GM12878 (cell line): ENCODE data around the gene LGALS9. TPM values are rescaled to one million over a fixed set of nuclear protein-coding genes. Genes with fewer than 3 reads are reported as not detected.

Source experiments
- ATAC-seq: fragments of 200-7000 bp; cut with Tn5 transposase; 3 replicates; pipeline ENCODE4 v1.9.1; 2020; ENCODE audit warnings: mild to moderate bottlenecking, moderate library complexity
- BruUV-seq: library from RNA; stranded (reverse); fragments of 400-500 nt; replicated peaks from 2 replicates; lab custom pipeline; 2021; lab: Mats Ljungman, UMichigan
- CTCF ChIA-PET: fragments of 300-600 bp; sonication (Branson Sonifier 250); formaldehyde crosslinking; extraction: SDS; loops from one replicate; lab custom pipeline; 2021; ENCODE audit warnings: inconsistent platforms; lab: Yijun Ruan, JAX
- POLR2A ChIA-PET: fragments of 350-600 bp; formaldehyde crosslinking; extraction: SDS; loops from one replicate; lab custom pipeline; 2021; ENCODE audit warnings: inconsistent platforms; lab: Charles Lee
- RAD21 ChIA-PET: fragments of 300-600 bp; sonication (Branson Sonifier 250); formaldehyde crosslinking; loops from one replicate; lab custom pipeline; 2023; ENCODE audit warnings: antibody characterized with exemption; ENCODE audit not compliant: unreplicated experiment; lab: Charles Lee
- SMC1A ChIA-PET: fragments of 300-600 bp; sonication (Branson Sonifier 250); formaldehyde crosslinking; loops from one replicate; lab custom pipeline; 2023; ENCODE audit not compliant: unreplicated experiment, uncharacterized antibody; lab: Charles Lee
- DNase-seq: peaks from one replicate; pipeline ENCODE4 v3.0.0-alpha.2; 2011; ENCODE audit warnings: low read depth, low spot score
- FAIRE-seq: peaks from 3 replicates; lab custom pipeline; 2011; peaks lifted over from hg19 to GRCh38; lab: Jason Lieb, UNC
- H2AFZ ChIP-seq: 2 replicates; pipeline ENCODE4 v1.6.0; 2011; ENCODE audit warnings: low read depth, low read length, control low read depth; ENCODE audit not compliant: control insufficient read depth
- H3K27ac ChIP-seq: 2 replicates; pipeline ENCODE4 v1.5.1; 2011; ENCODE audit warnings: control low read depth; ENCODE audit not compliant: control insufficient read depth, insufficient read depth
- H3K27me3 ChIP-seq, 2 experiments: replicated peaks in 1 of 2; 2 replicates each; pipeline versions ENCODE4 v1.6.0 to v1.6.1; 2011; ENCODE audit warnings: low read length in 1 of 2; ENCODE audit not compliant: control insufficient read depth in 2 of 2, insufficient read depth in 2 of 2
- H3K36me3 ChIP-seq, 2 experiments: 2 replicates each; pipeline ENCODE4 v1.5.1; 2011; ENCODE audit warnings: low read length in 1 of 2; ENCODE audit not compliant: control insufficient read depth in 2 of 2, insufficient read depth in 2 of 2
- H3K4me1 ChIP-seq: 2 replicates; pipeline ENCODE4 v1.6.1; 2011; ENCODE audit warnings: mild to moderate bottlenecking, low read length, moderate library complexity, mixed read lengths; ENCODE audit not compliant: control insufficient read depth, insufficient read depth
- H3K4me2 ChIP-seq: 2 replicates; pipeline ENCODE4 v1.6.0; 2011; ENCODE audit warnings: control low read depth; ENCODE audit not compliant: control insufficient read depth, insufficient read depth
- H3K4me3 ChIP-seq: fragments of 200-600 bp; sonication (generic); 2 replicates; pipeline ENCODE4 v1.5.1; 2016
- H3K79me2 ChIP-seq: 2 replicates; pipeline ENCODE4 v1.6.0; 2011; ENCODE audit warnings: low read length; ENCODE audit not compliant: control insufficient read depth, insufficient read depth
- H3K9ac ChIP-seq: 2 replicates; pipeline ENCODE4 v1.8.0; 2011; ENCODE audit warnings: low read length, control low read depth, mixed read lengths; ENCODE audit not compliant: control insufficient read depth, insufficient read depth
- H3K9me3 ChIP-seq: replicated peaks from 3 replicates; pipeline ENCODE4 v1.5.1; 2011; ENCODE audit warnings: mild to moderate bottlenecking, low read length; ENCODE audit not compliant: control insufficient read depth, insufficient read depth
- H4K20me1 ChIP-seq: 2 replicates; pipeline ENCODE4 v1.6.0; 2011; ENCODE audit not compliant: control insufficient read depth, insufficient read depth
- CEBPB ChIP-seq, 2 experiments: fragments of 150-350 bp in 1 of 2; IDR thresholded peaks; 2 replicates each; pipeline ENCODE4 v1.6.1; 2012 to 2014; ENCODE audit warnings: low read depth in 2 of 2, low read length in 2 of 2, borderline replicate concordance in 1 of 2, inconsistent platforms in 1 of 2
- LARP7 ChIP-seq: fragments of 450-650 bp; IDR thresholded peaks from 2 replicates; pipeline ENCODE4 v1.6.1; 2017; ENCODE audit warnings: mild to moderate bottlenecking
- NFYA ChIP-seq: IDR thresholded peaks from 2 replicates; pipeline ENCODE4 v1.6.1; 2011; ENCODE audit warnings: low read depth, mild to moderate bottlenecking, low read length, improper control_type of control experiment, borderline replicate concordance
- NFYB ChIP-seq: IDR thresholded peaks from 2 replicates; pipeline ENCODE4 v1.6.1; 2011; ENCODE audit warnings: low read depth, mild to moderate bottlenecking, low read length, improper control_type of control experiment, moderate library complexity; ENCODE audit not compliant: insufficient read depth
- PKNOX1 ChIP-seq: fragments of 450-650 bp; IDR thresholded peaks from 2 replicates; pipeline ENCODE4 v1.6.1; 2016; ENCODE audit warnings: mild to moderate bottlenecking
- PML ChIP-seq: IDR thresholded peaks from 2 replicates; pipeline ENCODE4 v1.6.1; 2012; ENCODE audit warnings: low read length, inconsistent platforms
- RELA ChIP-seq: fragments of 450-650 bp; IDR thresholded peaks from 2 replicates; pipeline ENCODE4 v1.8.0; 2014; ENCODE audit warnings: borderline replicate concordance; ENCODE audit not compliant: partially characterized antibody
- SMAD1 ChIP-seq: fragments of 450-650 bp; IDR thresholded peaks from 2 replicates; pipeline ENCODE4 v1.6.1; 2018; ENCODE audit warnings: mild to moderate bottlenecking, low read depth; ENCODE audit not compliant: partially characterized antibody
- SMC3 ChIP-seq: IDR thresholded peaks from 2 replicates; pipeline ENCODE4 v1.6.1; 2011; ENCODE audit warnings: low read length, improper control_type of control experiment, borderline replicate concordance
- ZNF217 ChIP-seq: fragments of 450-650 bp; IDR thresholded peaks from 2 replicates; pipeline ENCODE4 v1.6.1; 2017; ENCODE audit warnings: antibody characterized with exemption, mild to moderate bottlenecking
- ZNF384 ChIP-seq: IDR thresholded peaks from 2 replicates; pipeline ENCODE4 v1.6.1; 2012; ENCODE audit warnings: low read depth, mild to moderate bottlenecking, low read length, improper control_type of control experiment, borderline replicate concordance
- WGBS: methylation state at CpG from one replicate; pipeline ENCODE4 v1.1.6; 2016; ENCODE audit warnings: low lambda C conversion rate; ENCODE audit not compliant: insufficient replicate concordance, insufficient coverage; ENCODE audit errors: missing lambda C conversion rate; 5-methylcytosine and 5-hydroxymethylcytosine counted together
- in situ Hi-C: fragments of 300-500 bp; cut with MboI; formaldehyde crosslinking; loops from 9 replicates; pipeline ENCODE4 v1.14.3; 2018; ENCODE audit warnings: mixed read lengths
- intact Hi-C: fragments of 100-400 bp; cut with micrococcal nuclease; formaldehyde crosslinking; loops from one replicate; pipeline ENCODE4 v1.14.2; 2022; ENCODE audit not compliant: unreplicated experiment
- polyA plus RNA-seq, 11 experiments: library from polyadenylated mRNA; depleted of rRNA in 4 of 11; unstranded in 6 of 11; stranded (reverse) in 5 of 11; fragments of >200 nt; fragmentation: Nextera tagmentation in 4 of 11; fragmentation: Illumina TruSeq in 1 of 11; extraction: Ambion mirVana in 4 of 11; extraction: Trizol in 1 of 11; gene quantifications; 1 replicate in 1 of 11; 2 replicates in 10 of 11; pipeline versions ENCODE4 v1.2.1 to v1.2.3, GENCODE V29; 2011 to 2016; ENCODE audit warnings: inconsistent platforms in 2 of 11, missing spikeins in 2 of 11, low read depth in 1 of 11
- total RNA-seq, 4 experiments: library from RNA; depleted of rRNA in 3 of 4; stranded (reverse); fragments of >200 nt in 3 of 4; fragmentation: Illumina TruSeq in 1 of 4; extraction: Trizol in 1 of 4; gene quantifications; 2 replicates each; pipeline versions ENCODE4 v1.2.1 to v1.2.3, GENCODE V29; 2013 to 2021
- TF ChIP-seq, protein P1 (sequence below): fragments of 450-650 bp; IDR thresholded peaks from 2 replicates; pipeline ENCODE4 v1.6.1; 2018; ENCODE audit warnings: mild to moderate bottlenecking, low read depth, moderate library complexity; ENCODE audit not compliant: partially characterized antibody

The LGALS9 gene
- total and polyA plus RNA-seq, 10 of the 15 experiments (the other 5 are each of a cell fraction or from before 2014, with no cell fraction given) = 22.5 to 294 (median 155) TPM

GRCh38 chr17:27597188-27597580 lies 33.8 kb upstream of the LGALS9 start:
- Histone ChIP-seq H3K9me3 (no peaks in the 10 kb centered on the region), H3K36me3 (peaks cover 7 to 31% of the 10 kb centered on the region in 2 experiments; a peak in 3 of 4 replicates), H3K4me3 (no peak overlapping the region), H4K20me1 (no peaks in the 10 kb centered on the region), H3K4me2 (no peak overlapping the region), H3K4me1 (no peaks in the 10 kb centered on the region), H3K9ac (no peak overlapping the region), H3K27ac (no peak overlapping the region), H3K27me3 (no peaks in the 10 kb centered on the region), H2AFZ (no peak overlapping the region), H3K79me2 (no peaks in the 10 kb centered on the region)
- no peak for TF ChIP-seq PML
- TF ChIP-seq NFYA = no peak
- no peak for FAIRE-seq
- 77% methylated on average over 10 of the region's 10 CpGs for WGBS
- ChIA-PET RAD21 (interaction anchor here (0.7 to 4.2 kb wide), 6 partner anchors 8 to 216 kb away, joined by 3 to 54 read pairs (median 4); partner anchors contain the start of gene KSR1), SMC1A (interaction anchor here (0.8 to 1.2 kb wide), 2 partner anchors 243 to 360 kb away, joined by 3 read pairs; no protein-coding TSS in a partner anchor), CTCF (interaction anchor here (1.0 to 9.1 kb wide), 8 partner anchors 55 to 358 kb away, joined by 3 to 129 read pairs (median 5); partner anchors contain the start of gene KSR1), POLR2A (interaction anchor here (1.1 kb wide), 1 partner anchor 135 kb away, joined by 4 read pairs; no protein-coding TSS in a partner anchor)
- in situ Hi-C loops (loop anchor here (5.0 kb wide), 3 partner anchors 140 to 245 kb away; partner anchors contain the start of gene KSR1), intact Hi-C loops (no loop called here)
- ATAC-seq = no peak
- no peak for DNase-seq
- BruUV-seq = no TSS peak

GRCh38 chr17:27597783-27598320 lies 33.1 kb upstream of the LGALS9 start:
- Histone ChIP-seq H3K4me3 (no peak overlapping the region), H3K79me2 (no peaks in the 10 kb centered on the region), H3K27me3 (no peaks in the 10 kb centered on the region), H3K9ac (no peak overlapping the region), H3K9me3 (no peaks in the 10 kb centered on the region), H3K27ac (no peak overlapping the region), H3K4me1 (peaks cover 2% of the 10 kb centered on the region; the same call in 1 of the 2 replicates), H3K36me3 (peaks cover 3 to 29% of the 10 kb centered on the region in 2 experiments; a peak in 3 of 4 replicates), H4K20me1 (no peaks in the 10 kb centered on the region), H2AFZ (no peak overlapping the region), H3K4me2 (no peak overlapping the region)
- RAD21 ChIA-PET = interaction anchor here (0.6 to 4.4 kb wide), 8 partner anchors 9 to 217 kb away, joined by 3 to 54 read pairs (median 4); partner anchors contain the start of gene KSR1
- DNase-seq (no peak), ATAC-seq (no peak), FAIRE-seq (no peak)
- POLR2A ChIA-PET = interaction anchor here (1.1 kb wide), 1 partner anchor 136 kb away, joined by 4 read pairs; no protein-coding TSS in a partner anchor
- BruUV-seq = no TSS peak
- intact Hi-C loops (no loop called here), in situ Hi-C loops (loop anchor here (5.0 kb wide), 3 partner anchors 141 to 246 kb away; partner anchors contain the start of gene KSR1)
- SMC1A ChIA-PET = interaction anchor here (0.8 to 3.4 kb wide), 4 partner anchors 9 to 361 kb away, joined by 3 to 16 read pairs (median 3); no protein-coding TSS in a partner anchor
- WGBS = 93% methylated on average over 5 of the region's 5 CpGs
- CTCF ChIA-PET = interaction anchor here (1.0 to 9.1 kb wide), 9 partner anchors 17 to 359 kb away, joined by 3 to 129 read pairs (median 5); partner anchors contain the start of gene KSR1
- TF ChIP-seq LARP7 = no peak
- no peak for TF ChIP-seq ZNF217
- no peak for TF ChIP-seq RELA
- TF ChIP-seq SMAD1 = no peak
- TF ChIP-seq ZNF384 = no peak
- no peak for TF ChIP-seq SMC3
- no peak for TF ChIP-seq PKNOX1
- TF ChIP-seq, protein P1, sequence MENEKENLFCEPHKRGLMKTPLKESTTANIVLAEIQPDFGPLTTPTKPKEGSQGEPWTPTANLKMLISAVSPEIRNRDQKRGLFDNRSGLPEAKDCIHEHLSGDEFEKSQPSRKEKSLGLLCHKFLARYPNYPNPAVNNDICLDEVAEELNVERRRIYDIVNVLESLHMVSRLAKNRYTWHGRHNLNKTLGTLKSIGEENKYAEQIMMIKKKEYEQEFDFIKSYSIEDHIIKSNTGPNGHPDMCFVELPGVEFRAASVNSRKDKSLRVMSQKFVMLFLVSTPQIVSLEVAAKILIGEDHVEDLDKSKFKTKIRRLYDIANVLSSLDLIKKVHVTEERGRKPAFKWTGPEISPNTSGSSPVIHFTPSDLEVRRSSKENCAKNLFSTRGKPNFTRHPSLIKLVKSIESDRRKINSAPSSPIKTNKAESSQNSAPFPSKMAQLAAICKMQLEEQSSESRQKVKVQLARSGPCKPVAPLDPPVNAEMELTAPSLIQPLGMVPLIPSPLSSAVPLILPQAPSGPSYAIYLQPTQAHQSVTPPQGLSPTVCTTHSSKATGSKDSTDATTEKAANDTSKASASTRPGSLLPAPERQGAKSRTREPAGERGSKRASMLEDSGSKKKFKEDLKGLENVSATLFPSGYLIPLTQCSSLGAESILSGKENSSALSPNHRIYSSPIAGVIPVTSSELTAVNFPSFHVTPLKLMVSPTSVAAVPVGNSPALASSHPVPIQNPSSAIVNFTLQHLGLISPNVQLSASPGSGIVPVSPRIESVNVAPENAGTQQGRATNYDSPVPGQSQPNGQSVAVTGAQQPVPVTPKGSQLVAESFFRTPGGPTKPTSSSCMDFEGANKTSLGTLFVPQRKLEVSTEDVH = no peak
- TF ChIP-seq NFYB = no peak
- TF ChIP-seq CEBPB (IDR thresholded peaks at IDR 0.05; ENCODE audit: borderline replicate concordance in 1 of 2, low read depth in 2 of 2, low read length in 2 of 2) = no peak
